HG02588 (cell line): ENCODE data around the gene USP17L17.
"Not testable (repeated sequence)": the region's sequence is repeated elsewhere in the genome, so short reads cannot be mapped to it uniquely, and the experiment has no call there.

Experiments used
- ATAC-seq: cut with Tn5 transposase; IDR thresholded peaks from one replicate; pipeline ENCODE4 v1.9.1; 2021; ENCODE audit warnings: mild to moderate bottlenecking, moderate library complexity; ENCODE audit not compliant: unreplicated experiment

The USP17L17 gene, protein sequence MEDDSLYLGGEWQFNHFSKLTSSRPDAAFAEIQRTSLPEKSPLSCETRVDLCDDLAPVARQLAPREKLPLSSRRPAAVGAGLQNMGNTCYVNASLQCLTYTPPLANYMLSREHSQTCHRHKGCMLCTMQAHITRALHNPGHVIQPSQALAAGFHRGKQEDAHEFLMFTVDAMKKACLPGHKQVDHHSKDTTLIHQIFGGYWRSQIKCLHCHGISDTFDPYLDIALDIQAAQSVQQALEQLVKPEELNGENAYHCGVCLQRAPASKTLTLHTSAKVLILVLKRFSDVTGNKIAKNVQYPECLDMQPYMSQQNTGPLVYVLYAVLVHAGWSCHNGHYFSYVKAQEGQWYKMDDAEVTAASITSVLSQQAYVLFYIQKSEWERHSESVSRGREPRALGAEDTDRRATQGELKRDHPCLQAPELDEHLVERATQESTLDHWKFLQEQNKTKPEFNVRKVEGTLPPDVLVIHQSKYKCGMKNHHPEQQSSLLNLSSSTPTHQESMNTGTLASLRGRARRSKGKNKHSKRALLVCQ

GRCh38 chr4:9243579-9243978 is at the start of gene USP17L17:
USP17L17 (plus strand) TSS chr4:9243879; CDS start chr4:9243879, 0 bp downstream.
- not testable (repeated sequence) for ATAC-seq

DNA sequence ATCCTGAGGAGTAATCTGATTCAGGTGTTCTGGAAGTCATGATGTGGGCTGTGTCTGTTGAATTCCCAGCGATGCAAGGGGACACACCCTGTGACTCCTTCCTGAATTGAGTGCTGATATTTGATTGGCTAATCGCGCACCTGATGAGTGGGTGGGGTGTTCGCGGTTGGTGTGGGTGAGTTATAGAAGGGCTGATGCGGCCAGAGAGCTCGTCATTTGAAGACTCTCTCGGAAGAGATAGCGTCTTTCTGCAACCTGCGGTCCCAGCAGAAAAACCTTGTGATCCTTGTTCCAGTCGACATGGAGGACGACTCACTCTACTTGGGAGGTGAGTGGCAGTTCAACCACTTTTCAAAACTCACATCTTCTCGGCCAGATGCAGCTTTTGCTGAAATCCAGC is 33.3 kb upstream of the USP17L17 start, which contains the start of gene USP17L10:
Gene USP17L10 (plus strand): TSS at position 301 of the 400 bp plus-strand sequence. CDS start 0 bp downstream, at position 301.
- not testable (repeated sequence) for ATAC-seq

GRCh38 chr4:9214701-9215100 is 29.0 kb upstream of the USP17L17 start:
- ATAC-seq, result not testable (repeated sequence)

DNA sequence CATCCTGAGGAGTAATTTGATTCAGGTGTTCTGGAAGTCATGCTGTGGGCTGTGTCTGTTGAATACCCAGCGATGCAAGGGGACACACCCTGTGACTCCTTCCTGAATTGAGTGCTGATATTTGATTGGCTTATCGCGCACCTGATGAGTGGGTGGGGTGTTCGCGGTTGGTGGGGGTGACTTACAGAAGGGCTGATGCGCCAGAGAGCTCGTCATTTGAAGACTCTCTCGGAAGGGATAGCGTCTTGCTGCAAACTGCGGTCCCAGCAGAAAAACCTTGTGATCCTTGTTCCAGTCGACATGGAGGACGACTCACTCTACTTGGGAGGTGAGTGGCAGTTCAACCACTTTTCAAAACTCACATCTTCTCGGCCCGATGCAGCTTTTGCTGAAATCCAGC is 28.6 kb upstream of the USP17L17 start, which contains the start of gene USP17L11:
Gene USP17L11 (plus strand): TSS at position 301 of the 400 bp plus-strand sequence. CDS start 0 bp downstream, at position 301.
- not testable (repeated sequence) for ATAC-seq

GRCh38 chr4:9219852-9220251 is 23.8 kb upstream of the USP17L17 start, which contains the start of gene USP17L12:
USP17L12 (plus strand) TSS chr4:9220152; CDS start chr4:9220152, 0 bp downstream.
- not testable (repeated sequence) for ATAC-seq

DNA sequence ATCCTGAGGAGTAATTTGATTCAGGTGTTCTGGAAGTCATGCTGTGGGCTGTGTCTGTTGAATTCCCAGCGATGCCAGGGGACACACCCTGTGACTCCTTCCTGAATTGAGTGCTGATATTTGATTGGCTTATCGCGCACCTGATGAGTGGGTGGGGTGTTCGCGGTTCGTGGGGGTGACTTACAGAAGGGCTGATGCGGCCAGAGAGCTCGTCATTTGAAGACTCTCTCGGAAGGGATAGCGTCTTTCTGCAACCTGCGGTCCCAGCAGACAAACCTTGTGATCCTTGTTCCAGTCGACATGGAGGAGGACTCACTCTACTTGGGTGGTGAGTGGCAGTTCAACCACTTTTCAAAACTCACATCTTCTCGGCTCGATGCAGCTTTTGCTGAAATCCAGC is 19.1 kb upstream of the USP17L17 start, which contains the start of gene USP17L13:
Gene USP17L13 (plus strand): TSS at position 301 of the 400 bp plus-strand sequence. CDS start 0 bp downstream, at position 301.
- not testable (repeated sequence) for ATAC-seq

DNA sequence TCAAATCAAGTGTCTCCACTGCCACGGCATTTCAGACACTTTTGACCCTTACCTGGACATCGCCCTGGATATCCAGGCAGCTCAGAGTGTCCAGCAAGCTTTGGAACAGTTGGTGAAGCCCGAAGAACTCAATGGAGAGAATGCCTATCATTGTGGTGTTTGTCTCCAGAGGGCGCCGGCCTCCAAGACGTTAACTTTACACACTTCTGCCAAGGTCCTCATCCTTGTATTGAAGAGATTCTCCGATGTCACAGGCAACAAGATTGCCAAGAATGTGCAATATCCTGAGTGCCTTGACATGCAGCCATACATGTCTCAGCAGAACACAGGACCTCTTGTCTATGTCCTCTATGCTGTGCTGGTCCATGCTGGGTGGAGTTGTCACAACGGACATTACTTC is 13.4 kb upstream of the USP17L17 start:
- not testable (repeated sequence) for ATAC-seq

- ATAC-seq, result not testable (repeated sequence)
These were observed 9.6 kb upstream of the USP17L17 start, which contains the start of gene USP17L15 for GRCh38 chr4:9234085-9234484. USP17L15 (plus strand) TSS chr4:9234385; CDS start chr4:9234385, 0 bp downstream.

- ATAC-seq, result not testable (repeated sequence)
These were observed 5.2 kb upstream of the USP17L17 start for GRCh38 chr4:9238461-9238860.

DNA sequence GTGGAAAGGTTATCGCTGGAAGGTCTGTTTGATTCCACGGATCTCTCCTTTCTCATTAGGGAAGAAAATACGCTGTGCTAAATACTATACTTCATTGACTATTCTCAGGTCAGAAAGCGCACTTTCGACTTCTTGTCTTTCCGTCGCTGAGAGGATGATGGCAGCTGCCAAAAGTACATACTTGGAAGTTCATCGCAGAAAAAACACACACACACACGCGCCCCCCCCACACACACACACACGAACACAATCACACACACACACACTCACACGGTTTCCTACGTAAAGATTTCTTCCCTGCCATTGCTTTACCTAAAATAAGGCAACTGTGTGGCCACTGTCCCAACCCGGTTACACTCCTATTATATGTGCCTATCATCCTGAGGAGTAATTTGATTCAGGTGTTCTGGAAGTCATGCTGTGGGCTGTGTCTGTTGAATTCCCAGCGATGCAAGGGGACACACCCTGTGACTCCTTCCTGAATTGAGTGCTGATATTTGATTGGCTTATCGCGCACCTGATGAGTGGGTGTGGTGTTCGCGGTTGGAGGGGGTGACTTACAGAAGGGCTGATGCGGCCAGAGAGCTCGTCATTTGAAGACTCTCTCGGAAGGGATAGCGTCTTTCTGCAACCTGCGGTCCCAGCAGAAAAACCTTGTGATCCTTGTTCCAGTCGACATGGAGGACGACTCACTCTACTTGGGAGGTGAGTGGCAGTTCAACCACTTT is 4.4 kb downstream of the USP17L17 start, which contains the start of gene USP17L18:
Gene USP17L18 (plus strand): TSS at position 678 of the 728 bp plus-strand sequence. CDS start 0 bp downstream, at position 678.
- ATAC-seq, result not testable (repeated sequence)

DNA sequence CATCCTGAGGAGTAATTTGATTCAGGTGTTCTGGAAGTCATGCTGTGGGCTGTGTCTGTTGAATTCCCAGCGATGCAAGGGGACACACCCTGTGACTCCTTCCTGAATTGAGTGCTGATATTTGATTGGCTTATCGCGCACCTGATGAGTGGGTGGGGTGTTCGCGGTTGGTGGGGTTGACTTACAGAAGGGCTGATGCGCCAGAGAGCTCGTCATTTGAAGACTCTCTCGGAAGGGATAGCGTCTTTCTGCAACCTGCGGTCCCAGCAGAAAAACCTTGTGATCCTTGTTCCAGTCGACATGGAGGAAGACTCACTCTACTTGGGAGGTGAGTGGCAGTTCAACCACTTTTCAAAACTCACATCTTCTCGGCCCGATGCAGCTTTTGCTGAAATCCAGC is 9.4 kb downstream of the USP17L17 start, which contains the start of gene USP17L19:
Gene USP17L19 (plus strand): TSS at position 301 of the 400 bp plus-strand sequence. CDS start 0 bp downstream, at position 301.
- not testable (repeated sequence) for ATAC-seq

- not testable (repeated sequence) for ATAC-seq
These were observed 14.1 kb downstream of the USP17L17 start, which contains the start of gene USP17L20 for GRCh38 chr4:9257824-9258223. USP17L20 (plus strand) TSS chr4:9258124; CDS start chr4:9258124, 0 bp downstream.

DNA sequence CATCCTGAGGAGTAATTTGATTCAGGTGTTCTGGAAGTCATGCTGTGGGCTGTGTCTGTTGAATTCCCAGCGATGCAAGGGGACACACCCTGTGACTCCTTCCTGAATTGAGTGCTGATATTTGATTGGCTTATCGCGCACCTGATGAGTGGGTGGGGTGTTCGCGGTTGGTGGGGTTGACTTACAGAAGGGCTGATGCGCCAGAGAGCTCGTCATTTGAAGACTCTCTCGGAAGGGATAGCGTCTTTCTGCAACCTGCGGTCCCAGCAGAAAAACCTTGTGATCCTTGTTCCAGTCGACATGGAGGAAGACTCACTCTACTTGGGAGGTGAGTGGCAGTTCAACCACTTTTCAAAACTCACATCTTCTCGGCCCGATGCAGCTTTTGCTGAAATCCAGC is 18.9 kb downstream of the USP17L17 start, which contains the start of gene USP17L21:
Gene USP17L21 (plus strand): TSS at position 301 of the 400 bp plus-strand sequence. CDS start 0 bp downstream, at position 301.
- not testable (repeated sequence) for ATAC-seq

GRCh38 chr4:9267319-9267718 is 23.6 kb downstream of the USP17L17 start, which contains the start of gene USP17L22:
USP17L22 (plus strand) TSS chr4:9267619; CDS start chr4:9267619, 0 bp downstream.
- not testable (repeated sequence) for ATAC-seq

DNA sequence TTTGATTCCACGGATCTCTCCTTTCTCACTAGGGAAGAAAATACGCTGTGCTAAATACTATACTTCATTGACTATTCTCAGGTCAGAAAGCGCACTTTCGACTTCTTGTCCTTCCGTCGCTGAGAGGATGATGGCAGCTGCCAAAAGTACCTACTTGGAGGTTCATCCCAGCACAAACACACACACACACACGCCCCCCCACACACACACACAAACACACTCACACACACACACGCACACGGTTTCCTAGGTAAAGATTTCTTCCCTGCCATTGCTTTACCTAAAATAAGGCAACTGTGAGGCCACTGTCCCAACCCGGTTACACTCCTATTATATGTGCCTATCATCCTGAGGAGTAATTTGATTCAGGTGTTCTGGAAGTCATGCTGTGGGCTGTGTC is 28.0 kb downstream of the USP17L17 start:
- ATAC-seq, result not testable (repeated sequence)
